Activated effector memory CD4-positive, alpha-beta T cell treated with anti-CD3 and anti-CD28 coated beads, Interleukin-2, amount 50 U/mL, for 16 hours (primary cell): Measurements from ENCODE around the gene LTK.

ENCODE experiments used
- DNase-seq: peaks from one replicate; pipeline ENCODE4 v3.0.0-alpha.2; 2020

LTK gene

GRCh38 chr15:41495736-41496599 is 17.7 kb downstream of the LTK start:
- DNase-seq, result no peak

- peak; percentile 77 for DNase-seq
Measured at GRCh38 chr15:41494922-41495735, 18.5 kb downstream of the LTK start.

DNA sequence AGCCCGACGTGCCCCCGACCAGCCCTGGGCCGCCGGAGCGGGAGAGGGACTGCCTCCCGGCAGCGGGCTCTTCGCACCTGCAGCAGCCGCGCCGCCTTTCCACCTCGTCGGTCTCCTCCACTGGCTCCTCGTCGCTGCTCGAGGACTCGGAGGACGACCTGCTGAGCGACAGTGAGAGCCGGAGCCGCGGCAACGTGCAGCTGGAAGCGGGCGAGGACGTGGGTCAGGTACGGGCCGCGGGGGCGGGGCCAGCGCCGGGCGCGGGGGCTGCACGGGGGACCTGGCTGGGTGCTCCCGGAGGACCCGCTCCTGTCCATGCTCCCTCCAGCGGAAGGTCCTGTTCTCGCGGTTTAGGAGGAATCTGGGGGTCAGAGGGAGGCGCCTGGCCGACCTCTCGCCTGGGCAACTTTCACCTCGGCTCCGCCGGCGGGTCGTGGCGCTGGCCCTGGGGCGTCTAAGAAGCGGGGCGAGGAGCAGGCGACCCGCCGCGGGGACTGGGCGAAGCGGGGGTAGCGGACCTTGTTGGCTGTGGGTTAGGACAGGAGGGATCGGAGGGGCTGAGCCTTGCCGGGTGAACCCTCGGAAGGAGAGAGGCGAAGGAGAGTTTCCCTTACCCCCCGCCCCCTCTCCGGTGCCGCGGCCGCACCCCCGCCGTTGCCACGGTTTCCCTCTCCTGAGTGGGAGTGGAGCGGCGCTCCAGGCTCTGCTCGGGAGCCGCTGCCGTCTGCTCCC is 19.3 kb downstream of the LTK start:
- peak; percentile 77 for DNase-seq

GRCh38 chr15:41493902-41494189 is 19.8 kb downstream of the LTK start:
- no peak for DNase-seq

GRCh38 chr15:41493205-41493901 is 20.3 kb downstream of the LTK start, which contains the start of gene ITPKA:
TSS of gene ITPKA (plus strand) at chr15:41493874. CDS start at chr15:41493928, 54 bp downstream.
- peak; percentile 95 for DNase-seq

- DNase-seq, result no peak
Measured at GRCh38 chr15:41492597-41493204, 20.9 kb downstream of the LTK start.

- no peak for DNase-seq
Measured at GRCh38 chr15:41491889-41492288, 21.7 kb downstream of the LTK start.

- no peak for DNase-seq
Measured at GRCh38 chr15:41490355-41490754, 23.3 kb downstream of the LTK start.

DNA sequence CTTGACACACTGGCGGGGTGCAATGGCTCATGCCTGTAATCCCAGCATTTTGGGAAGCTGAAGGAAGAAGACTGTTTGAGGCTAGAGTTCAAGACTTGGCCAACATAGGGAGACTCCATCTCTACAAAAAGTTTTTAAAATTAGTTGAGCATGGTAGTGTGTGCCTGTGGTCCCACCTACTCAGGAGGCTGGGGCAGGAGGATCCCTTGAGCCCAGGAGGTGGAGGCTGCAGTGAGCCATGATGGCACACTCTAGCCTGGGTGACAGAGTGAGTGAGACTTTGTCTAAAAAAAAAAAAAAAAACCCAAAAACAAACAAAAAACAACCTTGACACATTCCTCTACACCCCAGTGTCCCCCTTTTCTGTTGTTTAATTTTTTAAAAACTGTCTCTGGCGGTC is 24.0 kb downstream of the LTK start:
- no peak for DNase-seq

GRCh38 chr15:41487802-41488201 is 25.8 kb downstream of the LTK start:
- DNase-seq, result no peak

GRCh38 chr15:41487381-41487780 is 26.2 kb downstream of the LTK start:
- no peak for DNase-seq

DNA sequence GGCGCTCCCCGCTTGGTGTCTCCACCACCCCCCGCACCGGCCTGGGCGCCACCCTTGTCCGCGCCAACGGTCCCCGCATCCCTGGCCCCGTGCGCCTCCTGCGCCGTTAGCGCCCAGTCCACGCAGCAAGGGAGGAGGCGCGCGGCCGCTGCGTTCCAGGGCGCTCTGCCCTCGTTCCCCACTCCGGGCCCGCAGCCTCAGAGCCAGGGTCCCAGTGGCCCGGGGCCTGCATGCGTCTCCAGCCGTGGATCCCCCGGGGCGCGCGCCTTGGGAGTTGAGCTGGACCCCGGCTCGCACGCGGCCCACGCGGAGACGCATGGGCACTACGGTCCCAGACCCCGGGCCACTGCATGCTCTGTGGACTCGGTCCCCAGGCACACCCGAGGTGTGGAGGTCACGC is 27.3 kb downstream of the LTK start:
- no peak for DNase-seq

DNA sequence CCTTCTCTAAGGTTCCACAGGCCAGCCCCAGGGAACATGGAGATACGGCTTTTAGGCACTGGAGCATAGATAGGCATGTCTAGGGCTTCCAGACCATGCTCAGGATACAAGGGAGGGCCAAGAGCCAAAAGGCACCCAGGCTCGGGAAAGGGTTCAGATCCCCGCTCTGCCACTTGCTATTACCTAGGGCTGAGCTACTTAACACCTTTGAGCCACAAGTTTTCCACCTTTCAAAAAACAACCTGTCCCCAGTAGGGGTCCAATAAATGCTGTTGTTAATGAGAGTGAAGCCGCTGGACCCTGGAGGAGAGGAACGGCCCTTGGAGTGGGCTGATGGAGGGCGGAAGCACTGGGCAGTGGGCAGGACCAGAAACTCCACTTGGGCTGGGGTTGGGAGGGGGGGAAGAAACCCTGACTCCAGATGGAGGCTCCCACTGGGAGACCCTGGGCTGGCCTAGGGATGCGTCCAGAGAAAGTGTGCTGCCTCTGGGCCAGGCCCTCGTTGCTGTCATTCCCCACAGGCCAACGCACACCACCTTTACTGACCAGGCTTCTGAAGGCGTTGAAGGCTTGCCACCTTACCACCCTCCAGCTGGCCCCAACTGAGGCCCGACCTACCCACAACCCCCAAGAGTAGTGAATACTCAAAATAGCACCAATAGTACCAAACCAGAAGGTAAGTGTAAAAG is 28.5 kb downstream of the LTK start:
- no peak for DNase-seq

DNA sequence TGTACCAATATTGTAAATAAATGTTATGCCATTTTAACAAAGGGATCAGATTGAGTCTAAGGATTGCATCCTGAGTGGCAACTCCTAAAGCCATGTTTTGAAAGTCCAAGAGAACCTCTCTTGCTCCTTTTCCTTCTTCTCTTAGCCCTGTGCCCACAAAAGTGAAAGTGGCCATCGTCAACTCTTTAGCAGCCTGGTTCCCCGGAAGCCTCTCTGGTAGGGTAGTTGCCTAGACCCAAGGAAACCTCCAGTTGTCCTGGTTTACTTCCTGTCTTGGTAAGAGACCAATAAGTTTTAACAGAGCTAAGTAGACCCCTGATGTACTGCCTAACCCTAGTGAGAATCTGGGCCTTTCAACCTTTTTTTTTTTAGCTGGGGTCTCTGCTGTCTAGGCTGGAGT is 30.1 kb downstream of the LTK start:
- no peak for DNase-seq

DNA sequence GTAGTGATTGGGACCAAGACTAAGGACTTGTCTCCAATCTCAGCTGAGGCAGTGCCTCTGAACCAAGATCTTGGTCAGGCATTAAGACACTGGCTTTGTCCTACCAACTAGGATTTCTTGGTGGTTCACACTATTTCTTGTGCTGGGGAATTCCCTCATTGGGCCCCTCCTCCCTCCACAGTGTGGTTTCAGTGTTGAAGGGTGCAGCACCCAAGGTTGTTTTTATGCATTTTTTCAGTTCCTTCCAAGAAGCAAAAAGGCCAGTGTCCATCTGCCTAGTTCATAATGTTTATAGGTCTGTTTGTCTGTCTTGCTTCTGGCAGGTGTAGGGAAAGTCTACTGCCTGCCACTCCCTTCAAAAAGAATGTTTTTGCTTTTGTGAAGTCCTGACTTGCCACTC is 30.5 kb downstream of the LTK start:
- peak; percentile 73 for DNase-seq

DNA sequence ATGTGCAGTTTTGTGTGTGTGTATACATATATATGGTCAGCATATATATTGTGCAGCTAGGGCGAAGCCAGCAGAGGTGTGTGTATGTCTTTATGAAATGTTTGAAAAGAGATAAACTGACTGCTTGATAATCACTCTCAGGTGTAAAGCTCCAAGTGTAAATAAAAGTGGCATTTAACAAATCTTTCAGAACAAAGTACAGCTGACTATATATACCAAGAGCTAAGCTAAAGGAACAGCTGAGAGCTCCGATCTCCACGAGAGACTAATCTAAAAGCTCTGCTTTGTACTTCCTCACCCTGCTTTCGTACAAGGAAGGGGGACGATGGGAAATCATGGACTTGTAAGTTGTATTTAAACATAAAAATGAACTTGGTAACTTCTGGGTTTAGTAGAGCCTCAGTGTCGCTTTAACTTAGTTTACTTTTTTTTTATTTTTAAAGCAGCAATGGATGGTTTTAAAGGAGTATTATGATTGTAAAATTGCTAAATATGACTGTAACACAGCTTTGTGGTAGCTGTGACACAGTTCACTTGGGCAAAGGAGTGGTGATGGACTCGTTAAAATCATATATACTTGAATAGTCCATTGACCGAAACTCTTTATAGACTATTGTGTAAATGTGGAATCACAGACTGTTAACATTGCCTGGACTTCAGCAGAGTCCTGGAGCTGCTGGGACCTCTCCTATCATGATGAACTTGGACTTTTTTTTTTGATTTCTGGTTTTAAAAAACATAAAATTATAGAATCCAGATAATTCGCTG is 31.3 kb downstream of the LTK start:
- DNase-seq, result no peak

DNA sequence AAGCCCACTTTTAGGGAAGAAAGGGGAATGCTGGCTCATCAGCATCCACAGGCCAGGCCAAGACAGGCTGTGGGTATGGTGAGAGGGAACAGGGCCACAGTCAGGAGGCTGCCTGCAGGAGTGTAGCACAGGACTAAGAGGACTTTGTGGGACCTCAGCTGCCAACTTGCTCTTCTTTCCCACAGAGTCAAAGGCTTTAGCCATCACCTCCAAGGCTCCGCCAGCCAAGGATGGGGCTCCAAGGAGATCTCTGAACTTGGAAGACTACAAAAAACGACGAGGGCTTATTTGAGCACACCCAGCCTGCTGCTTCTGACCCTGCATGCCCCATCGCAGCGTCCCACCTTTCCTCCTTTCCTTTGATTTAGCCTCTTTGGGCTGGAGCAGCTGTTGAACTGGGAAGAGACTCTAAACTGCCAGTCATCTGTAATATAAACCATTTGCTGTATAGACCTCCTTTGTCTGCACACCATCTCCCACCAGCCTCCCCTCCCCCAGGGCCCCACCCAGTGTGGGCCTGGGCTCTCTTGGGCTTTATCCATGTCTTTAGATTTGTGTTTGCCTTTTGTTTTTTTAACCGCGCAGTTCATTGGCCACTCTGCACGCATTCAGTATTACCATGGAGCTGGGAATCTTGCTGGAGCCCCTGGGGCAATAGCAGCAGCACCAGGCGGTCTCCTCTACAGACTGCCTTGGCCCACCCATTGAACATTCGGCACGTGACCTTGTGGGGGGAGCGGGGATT is 33.1 kb downstream of the LTK start:
- no peak for DNase-seq

- DNase-seq, result no peak
Measured at GRCh38 chr15:41476416-41477048, 37.1 kb downstream of the LTK start.

DNA sequence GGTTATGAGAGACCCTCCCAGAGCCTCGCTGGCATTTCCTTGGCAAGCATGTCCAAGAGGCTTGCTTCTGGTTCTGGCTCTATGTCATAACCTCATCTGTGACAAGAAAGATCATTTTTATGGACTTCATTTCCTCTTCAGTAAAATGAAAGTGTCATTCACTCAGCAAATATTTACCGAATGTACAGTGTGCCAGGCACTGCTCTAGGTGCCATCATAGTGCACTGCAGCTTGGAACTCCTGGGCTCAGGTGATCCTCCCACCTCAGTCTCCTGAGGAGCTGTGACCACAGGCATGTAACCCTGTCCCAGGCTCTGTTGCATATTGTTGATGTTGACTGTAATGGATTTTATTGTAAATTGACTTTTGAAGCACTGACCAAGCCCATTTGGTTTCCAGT is 38.7 kb downstream of the LTK start:
- no peak for DNase-seq

GRCh38 chr15:41474436-41474835 is 39.2 kb downstream of the LTK start:
- no peak for DNase-seq
